ENCODE data around the gene PLPPR4.

DNA sequence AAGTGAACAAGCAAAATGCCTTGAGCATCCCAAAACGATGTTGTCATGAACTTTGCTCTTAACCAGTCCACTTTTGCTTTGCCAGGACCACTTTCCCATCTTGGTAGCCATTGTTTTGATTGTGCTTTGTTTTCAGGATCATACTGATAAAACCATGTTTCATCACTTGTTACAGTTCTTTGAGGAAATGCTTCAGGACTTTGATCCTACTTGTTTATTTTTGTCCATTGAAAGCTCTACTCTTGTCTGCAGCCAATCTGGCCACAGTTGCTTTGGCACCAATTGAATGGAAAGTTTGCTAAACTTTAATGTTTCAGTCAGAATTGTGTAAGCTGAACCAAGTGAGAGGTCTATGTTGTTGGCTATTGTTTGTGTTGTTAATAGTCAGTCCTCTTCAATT lies 12.8 kb downstream of the PLPPR4 start:
- no peak for TF ChIP-seq POLR2A (IDR thresholded peaks at IDR 0.05)
- TF ChIP-seq, protein P1, sequence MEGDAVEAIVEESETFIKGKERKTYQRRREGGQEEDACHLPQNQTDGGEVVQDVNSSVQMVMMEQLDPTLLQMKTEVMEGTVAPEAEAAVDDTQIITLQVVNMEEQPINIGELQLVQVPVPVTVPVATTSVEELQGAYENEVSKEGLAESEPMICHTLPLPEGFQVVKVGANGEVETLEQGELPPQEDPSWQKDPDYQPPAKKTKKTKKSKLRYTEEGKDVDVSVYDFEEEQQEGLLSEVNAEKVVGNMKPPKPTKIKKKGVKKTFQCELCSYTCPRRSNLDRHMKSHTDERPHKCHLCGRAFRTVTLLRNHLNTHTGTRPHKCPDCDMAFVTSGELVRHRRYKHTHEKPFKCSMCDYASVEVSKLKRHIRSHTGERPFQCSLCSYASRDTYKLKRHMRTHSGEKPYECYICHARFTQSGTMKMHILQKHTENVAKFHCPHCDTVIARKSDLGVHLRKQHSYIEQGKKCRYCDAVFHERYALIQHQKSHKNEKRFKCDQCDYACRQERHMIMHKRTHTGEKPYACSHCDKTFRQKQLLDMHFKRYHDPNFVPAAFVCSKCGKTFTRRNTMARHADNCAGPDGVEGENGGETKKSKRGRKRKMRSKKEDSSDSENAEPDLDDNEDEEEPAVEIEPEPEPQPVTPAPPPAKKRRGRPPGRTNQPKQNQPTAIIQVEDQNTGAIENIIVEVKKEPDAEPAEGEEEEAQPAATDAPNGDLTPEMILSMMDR (IDR thresholded peaks at IDR 0.05 in 8 of 11, conservative IDR thresholded peaks at IDR 0.05 in 3 of 11) = no peak
- no peak for TF ChIP-seq POLR2AphosphoS5 (IDR thresholded peaks at IDR 0.05)
